WERI-Rb-1 (cell line): ENCODE measurements around the gene ZBTB8OS.
"Not testable (repeated sequence)": the region's sequence is repeated elsewhere in the genome, so short reads cannot be mapped to it uniquely, and the experiment has no call there.

Experiments used
- DNase-seq: peaks from one replicate; pipeline ENCODE4 v3.0.0-alpha.2; 2020
- H3K27ac ChIP-seq: fragments of 250-450 bp; sonication (Bioruptor Pico); 2 replicates; pipeline ENCODE4 v1.5.1; 2020; ENCODE audit warnings: mild to moderate bottlenecking, moderate library complexity
- H3K27me3 ChIP-seq: fragments of 250-450 bp; sonication (Bioruptor Pico); 2 replicates; pipeline ENCODE4 v1.5.1; 2021; ENCODE audit warnings: mild to moderate bottlenecking, low read depth, moderate library complexity; ENCODE audit not compliant: insufficient read depth, severe bottlenecking
- H3K36me3 ChIP-seq: fragments of 250-450 bp; sonication (Bioruptor Pico); 2 replicates; pipeline ENCODE4 v1.5.1; 2020; ENCODE audit warnings: mild to moderate bottlenecking, moderate library complexity
- H3K4me3 ChIP-seq: 2 replicates; pipeline ENCODE4 v1.5.1; 2011; ENCODE audit warnings: low read depth, mild to moderate bottlenecking, control low read depth, low read length
- H3K9me3 ChIP-seq: fragments of 250-450 bp; sonication (Bioruptor Pico); 2 replicates; pipeline ENCODE4 v1.5.1; 2021; ENCODE audit warnings: mild to moderate bottlenecking, moderate library complexity; ENCODE audit not compliant: severe bottlenecking
- TF ChIP-seq, protein P1 (sequence below): IDR thresholded peaks from 2 replicates; pipeline ENCODE4 v1.5.1; 2011; ENCODE audit warnings: low read depth, mild to moderate bottlenecking, control low read depth, inconsistent platforms, low read length

Gene ZBTB8OS

GRCh38 chr1:32676945-32677344, 26.6 kb upstream of the ZBTB8OS start:
- Histone ChIP-seq H3K27me3 (no peaks in the 10 kb centered on the region), H3K36me3 (peaks cover 91% of the 10 kb centered on the region), H3K27ac (no peak overlapping the region), H3K9me3 (no peaks in the 10 kb centered on the region), H3K4me3 (no peak overlapping the region)
- no peak for DNase-seq
- TF ChIP-seq, protein P1, sequence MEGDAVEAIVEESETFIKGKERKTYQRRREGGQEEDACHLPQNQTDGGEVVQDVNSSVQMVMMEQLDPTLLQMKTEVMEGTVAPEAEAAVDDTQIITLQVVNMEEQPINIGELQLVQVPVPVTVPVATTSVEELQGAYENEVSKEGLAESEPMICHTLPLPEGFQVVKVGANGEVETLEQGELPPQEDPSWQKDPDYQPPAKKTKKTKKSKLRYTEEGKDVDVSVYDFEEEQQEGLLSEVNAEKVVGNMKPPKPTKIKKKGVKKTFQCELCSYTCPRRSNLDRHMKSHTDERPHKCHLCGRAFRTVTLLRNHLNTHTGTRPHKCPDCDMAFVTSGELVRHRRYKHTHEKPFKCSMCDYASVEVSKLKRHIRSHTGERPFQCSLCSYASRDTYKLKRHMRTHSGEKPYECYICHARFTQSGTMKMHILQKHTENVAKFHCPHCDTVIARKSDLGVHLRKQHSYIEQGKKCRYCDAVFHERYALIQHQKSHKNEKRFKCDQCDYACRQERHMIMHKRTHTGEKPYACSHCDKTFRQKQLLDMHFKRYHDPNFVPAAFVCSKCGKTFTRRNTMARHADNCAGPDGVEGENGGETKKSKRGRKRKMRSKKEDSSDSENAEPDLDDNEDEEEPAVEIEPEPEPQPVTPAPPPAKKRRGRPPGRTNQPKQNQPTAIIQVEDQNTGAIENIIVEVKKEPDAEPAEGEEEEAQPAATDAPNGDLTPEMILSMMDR = no peak

- H3K36me3 ChIP-seq = peaks cover 98% of the 10 kb centered on the region
- not testable (repeated sequence) for H3K27ac ChIP-seq, H3K4me3 ChIP-seq, H3K9me3 ChIP-seq, H3K27me3 ChIP-seq, DNase-seq
Measured at GRCh38 chr1:32668716-32669115, 18.4 kb upstream of the ZBTB8OS start.

GRCh38 chr1:32666901-32667566, 16.7 kb upstream of the ZBTB8OS start:
- no peaks in the 10 kb centered on the region for H3K9me3 ChIP-seq
- H3K36me3 ChIP-seq = peaks cover 97% of the 10 kb centered on the region
- H3K4me3 ChIP-seq = no peak overlapping the region
- no peaks in the 10 kb centered on the region for H3K27me3 ChIP-seq
- TF ChIP-seq, protein P1 = no peak
- H3K27ac ChIP-seq = no peak overlapping the region
- DNase-seq = no peak

GRCh38 chr1:32665915-32666314, 15.6 kb upstream of the ZBTB8OS start:
- Histone ChIP-seq H3K36me3 (peaks cover 95% of the 10 kb centered on the region), H3K4me3 (no peak overlapping the region), H3K27me3 (no peaks in the 10 kb centered on the region), H3K9me3 (no peaks in the 10 kb centered on the region), H3K27ac (no peak overlapping the region)
- TF ChIP-seq, protein P1 = no peak
- no peak for DNase-seq

DNA sequence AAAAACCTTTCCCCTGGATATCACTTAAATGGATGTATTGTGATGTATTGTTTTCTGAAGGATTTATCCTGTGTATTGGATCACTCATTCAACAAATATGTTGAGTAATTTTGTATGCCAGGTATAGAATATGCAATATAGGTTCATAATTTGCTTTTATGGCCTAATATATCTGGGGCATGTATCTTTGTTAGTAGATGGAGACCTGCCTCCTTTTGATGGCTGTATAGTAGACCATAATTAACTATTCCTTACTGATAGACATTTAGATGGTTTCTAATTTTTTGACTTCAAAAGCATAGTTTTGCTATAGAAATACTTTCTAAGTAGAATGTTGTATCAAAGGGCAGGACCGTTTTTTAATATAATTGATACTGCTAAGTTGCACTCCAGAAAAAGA, 9.2 kb upstream of the ZBTB8OS start:
- Histone ChIP-seq H3K27me3 (no peaks in the 10 kb centered on the region), H3K9me3 (no peaks in the 10 kb centered on the region), H3K36me3 (peaks cover 95% of the 10 kb centered on the region), H3K4me3 (no peak overlapping the region), H3K27ac (no peak overlapping the region)
- TF ChIP-seq, protein P1 = no peak
- no peak for DNase-seq

DNA sequence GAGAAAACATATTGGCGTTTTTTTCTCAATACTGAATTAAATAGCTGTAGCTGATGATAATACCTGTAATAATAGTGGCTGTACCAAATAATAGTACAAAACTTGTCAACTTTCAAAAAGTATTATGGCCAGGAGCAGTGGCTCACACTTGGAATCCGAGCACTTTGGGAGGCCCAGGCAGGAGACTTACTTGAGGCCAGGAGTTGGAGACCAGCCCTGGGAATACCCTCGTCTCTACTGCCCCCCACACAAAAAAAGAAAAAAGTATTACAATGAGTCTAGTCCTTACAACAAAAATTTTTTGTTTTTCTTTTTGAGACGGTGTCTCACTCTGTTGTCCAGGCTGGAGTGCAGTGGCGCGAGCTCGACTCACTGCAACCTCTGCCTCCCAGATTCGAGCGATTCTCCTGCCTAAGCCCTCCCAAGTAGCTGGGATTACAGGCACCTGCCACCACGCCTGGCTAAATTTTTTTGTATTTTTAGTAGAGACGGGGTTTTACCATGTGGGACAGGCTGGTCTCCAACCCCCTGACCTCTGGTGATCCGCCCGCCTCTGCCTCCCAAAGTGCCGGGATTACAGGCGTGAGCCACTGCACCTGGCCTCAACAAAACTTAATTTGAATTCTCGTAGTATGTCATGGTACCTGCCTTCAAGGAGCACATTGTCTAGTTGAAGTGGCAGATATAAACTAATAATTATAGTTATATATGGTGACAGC, 2.1 kb upstream of the ZBTB8OS start:
- peak overlapping the region; percentile 99 for H3K27ac ChIP-seq
- H3K36me3 ChIP-seq = peaks cover 62% of the 10 kb centered on the region
- peak overlapping the region; percentile 96 for H3K4me3 ChIP-seq
- H3K27me3 ChIP-seq = no peaks in the 10 kb centered on the region
- DNase-seq = no peak
- TF ChIP-seq, protein P1 = no peak
- no peaks in the 10 kb centered on the region for H3K9me3 ChIP-seq
